Measurements from ENCODE around the gene MYO7A.

MYO7A gene

GRCh38 chr11:77230878-77231605 is 103.0 kb downstream of the MYO7A start:
- DNase-seq, result no peak

- DNase-seq, result no peak
Measured at GRCh38 chr11:77231800-77232199, 103.8 kb downstream of the MYO7A start.

- no peak for DNase-seq
Measured at GRCh38 chr11:77232242-77232641, 104.2 kb downstream of the MYO7A start.

- no peak for DNase-seq
Measured at GRCh38 chr11:77233011-77233410, 105.0 kb downstream of the MYO7A start.

- no peak for DNase-seq
Measured at GRCh38 chr11:77236901-77237300, 108.9 kb downstream of the MYO7A start.

- no peak for DNase-seq
Measured at GRCh38 chr11:77244277-77245027, 116.4 kb downstream of the MYO7A start.

GRCh38 chr11:77249427-77249826 is 121.4 kb downstream of the MYO7A start:
- DNase-seq, result no peak

- no peak for DNase-seq
Measured at GRCh38 chr11:77250881-77251640, 123.0 kb downstream of the MYO7A start.

GRCh38 chr11:77252555-77253270 is 124.7 kb downstream of the MYO7A start:
- no peak for DNase-seq

GRCh38 chr11:77253690-77254089 is 125.6 kb downstream of the MYO7A start:
- no peak for DNase-seq

- no peak for DNase-seq
Measured at GRCh38 chr11:77259641-77260040, 131.6 kb downstream of the MYO7A start.

- DNase-seq, result no peak
Measured at GRCh38 chr11:77262803-77263202, 134.8 kb downstream of the MYO7A start.
